Measurements from ENCODE around the gene SHD. TPM values are rescaled to one million over a fixed set of nuclear protein-coding genes. Genes with fewer than 3 reads are reported as not detected.

Gene SHD
- total RNA-seq, 1 donor from 2014 or later, result not detected

DNA sequence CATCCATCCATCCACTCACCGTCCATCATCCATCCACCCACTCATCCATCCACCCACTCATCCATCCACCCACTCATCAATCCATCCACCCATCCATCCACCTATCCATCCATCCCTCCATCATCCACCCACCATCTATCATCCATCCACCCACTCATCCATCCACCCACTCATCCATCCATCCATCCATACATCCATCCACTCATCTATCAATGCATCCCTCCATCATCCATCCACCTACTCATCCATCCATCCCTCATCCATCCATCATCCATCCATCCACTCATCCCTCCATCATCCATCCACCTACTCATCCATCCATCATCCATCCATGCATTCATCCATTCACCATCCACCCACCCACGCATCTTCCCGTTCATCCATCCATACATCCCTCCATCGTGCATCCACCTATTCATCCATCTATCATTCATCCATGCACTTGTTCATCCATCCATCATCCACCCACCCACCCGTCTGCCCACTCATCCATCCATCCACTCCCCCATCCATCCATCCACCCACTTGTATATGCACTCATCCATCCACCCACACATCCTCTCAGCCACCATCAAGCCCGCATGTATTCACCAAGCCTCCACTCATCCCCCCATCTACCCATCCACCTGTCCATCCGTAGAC lies 56.0 kb downstream of the SHD start:
- Histone ChIP-seq H3K36me3 (ENCODE audit: control insufficient read depth, insufficient read depth, low read length) (no peaks in the 10 kb centered on the region), H3K27me3 (ENCODE audit: control insufficient read depth, insufficient read depth, low read length) (no peaks in the 10 kb centered on the region), H3K4me3 (ENCODE audit: low read depth, low read length) (no peak overlapping the region)
- DNase-seq (ENCODE audit: low read depth), result no peak
- TF ChIP-seq CTCF (IDR thresholded peaks at IDR 0.05; ENCODE audit: insufficient read depth, low read length, poor library complexity, severe bottlenecking), result no peak

DNA sequence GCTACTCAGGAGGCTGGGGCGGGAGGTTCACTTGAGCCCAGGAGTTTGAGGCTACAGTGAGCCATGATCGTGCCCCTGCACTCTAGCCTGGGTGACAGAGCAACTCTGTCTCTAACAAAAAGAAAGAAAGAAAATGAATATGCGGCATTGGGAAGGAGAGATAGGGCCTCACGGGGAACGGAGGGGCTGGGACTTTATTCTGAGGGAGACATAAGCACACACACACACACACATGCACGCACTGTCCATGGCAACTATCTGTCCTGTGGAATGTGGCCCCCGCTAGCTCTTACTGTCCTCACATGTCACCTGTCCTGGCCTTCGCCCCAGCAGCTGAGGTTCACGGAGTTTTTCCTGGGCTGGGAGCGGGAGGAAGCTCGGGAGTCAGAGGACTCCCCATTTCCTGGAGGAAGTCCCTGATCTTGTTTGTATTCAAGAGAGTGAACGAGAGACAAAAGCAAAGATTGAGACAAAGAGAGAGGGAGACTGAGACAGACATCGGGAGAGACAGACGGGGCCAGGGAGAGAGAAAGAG lies 58.9 kb downstream of the SHD start:
- Histone ChIP-seq H3K36me3 (ENCODE audit: control insufficient read depth, insufficient read depth, low read length) (no peaks in the 10 kb centered on the region), H3K27me3 (ENCODE audit: control insufficient read depth, insufficient read depth, low read length) (no peaks in the 10 kb centered on the region), H3K4me3 (ENCODE audit: low read depth, low read length) (peak overlapping the region; percentile 64)
- no peak for DNase-seq (ENCODE audit: low read depth)
- no peak for TF ChIP-seq CTCF (IDR thresholded peaks at IDR 0.05; ENCODE audit: insufficient read depth, low read length, poor library complexity, severe bottlenecking)

GRCh38 chr19:4338441-4339355 lies 59.6 kb downstream of the SHD start, which contains the start of gene STAP2:
TSS of gene STAP2 (minus strand) at chr19:4338827. CDS start at chr19:4338753, 74 bp downstream.
- no peaks in the 10 kb centered on the region for H3K36me3 ChIP-seq (ENCODE audit: control insufficient read depth, insufficient read depth, low read length)
- TF ChIP-seq CTCF (IDR thresholded peaks at IDR 0.05; ENCODE audit: insufficient read depth, low read length, poor library complexity, severe bottlenecking), result no peak
- H3K4me3 ChIP-seq (ENCODE audit: low read depth, low read length), result peak within 1 kb of the TSS; percentile 64
- no peaks in the 10 kb centered on the region for H3K27me3 ChIP-seq (ENCODE audit: control insufficient read depth, insufficient read depth, low read length)
- no peak for DNase-seq (ENCODE audit: low read depth)

Other genes with a start within 250 kb of the SHD start
- gene ZBTB7A, start 212.4 kb upstream of the SHD start, total RNA-seq, result 39.9 and 43.3 TPM in 2 replicates
- gene MAP2K2, start 155.1 kb upstream of the SHD start, total RNA-seq, result 198 and 249 TPM in 2 replicates
- gene CREB3L3, start 125.6 kb upstream of the SHD start, total RNA-seq, result not detected in 2 replicates
- 58.8 and 59.2 TPM in 2 replicates for gene SIRT6, start 96.7 kb upstream of the SHD start, total RNA-seq
- 0.33 and 0.34 TPM in 2 replicates for gene ANKRD24, start 96.6 kb upstream of the SHD start, total RNA-seq
- 2.5 and 3.9 TPM in 2 replicates for gene EBI3, start 49.7 kb upstream of the SHD start, total RNA-seq
- gene YJU2, start 32.2 kb upstream of the SHD start, total RNA-seq, result 33.0 and 37.2 TPM in 2 replicates
- not detected in 2 replicates for gene TMIGD2, start 23.1 kb downstream of the SHD start, total RNA-seq
- gene FSD1, start 25.3 kb downstream of the SHD start, total RNA-seq, result 11.3 and 13.2 TPM in 2 replicates
- 78.5 and 84.8 TPM in 2 replicates for gene STAP2, start 59.6 kb downstream of the SHD start, total RNA-seq
- gene MPND, start 64.3 kb downstream of the SHD start, total RNA-seq, result 6.4 and 6.6 TPM in 2 replicates
- 60.9 and 72.0 TPM in 2 replicates for gene SH3GL1, start 121.3 kb downstream of the SHD start, total RNA-seq
- gene CHAF1A, start 123.4 kb downstream of the SHD start, total RNA-seq, result 6.8 and 13.8 TPM in 2 replicates
- 62.3 and 66.0 TPM in 2 replicates for gene UBXN6, start 178.5 kb downstream of the SHD start, total RNA-seq
- gene HDGFL2, start 193.0 kb downstream of the SHD start, total RNA-seq, result 67.0 and 82.0 TPM in 2 replicates
- under 0.01 and 0.04 TPM in 2 replicates for gene PLIN4, start 239.2 kb downstream of the SHD start, total RNA-seq